HG03558 (cell line): ENCODE data around the gene NAP1L1.

Experiments
- ATAC-seq: cut with Tn5 transposase; IDR thresholded peaks from one replicate; pipeline ENCODE4 v1.9.1; 2021; ENCODE audit warnings: moderate number of reproducible peaks; ENCODE audit not compliant: unreplicated experiment; ENCODE audit errors: extremely low read depth

Gene NAP1L1

GRCh38 chr12:76042147-76042546, 42.3 kb downstream of the NAP1L1 start:
- ATAC-seq: no peak

- no peak for ATAC-seq
These were observed 43.1 kb downstream of the NAP1L1 start for GRCh38 chr12:76041406-76041805.

GRCh38 chr12:76040461-76040860, 44.0 kb downstream of the NAP1L1 start:
- ATAC-seq: no peak

GRCh38 chr12:76038176-76038575, 46.3 kb downstream of the NAP1L1 start:
- no peak for ATAC-seq

GRCh38 chr12:76037130-76038103, 47.1 kb downstream of the NAP1L1 start:
- ATAC-seq: peak; percentile 46

GRCh38 chr12:76035045-76035444, 49.4 kb downstream of the NAP1L1 start:
- no peak for ATAC-seq

GRCh38 chr12:76033081-76034011, 51.1 kb downstream of the NAP1L1 start:
- ATAC-seq: no peak

- ATAC-seq: peak; percentile 2
These were observed 52.2 kb downstream of the NAP1L1 start for GRCh38 chr12:76032043-76032981.

GRCh38 chr12:76031414-76032042, 53.0 kb downstream of the NAP1L1 start, which contains the start of gene PHLDA1:
Gene PHLDA1, minus strand, starts transcription at chr12:76031776.
- peak; percentile 70 for ATAC-seq

GRCh38 chr12:76031081-76031413, 53.4 kb downstream of the NAP1L1 start:
- peak; percentile 8 for ATAC-seq

GRCh38 chr12:76030341-76031080, 54.0 kb downstream of the NAP1L1 start:
- no peak for ATAC-seq

GRCh38 chr12:76029982-76030340, 54.5 kb downstream of the NAP1L1 start:
- no peak for ATAC-seq

GRCh38 chr12:76028571-76029277, 55.8 kb downstream of the NAP1L1 start:
- no peak for ATAC-seq

GRCh38 chr12:76026643-76027063, 57.8 kb downstream of the NAP1L1 start:
- ATAC-seq: no peak

- ATAC-seq: no peak
These were observed 58.6 kb downstream of the NAP1L1 start for GRCh38 chr12:76025601-76026575.

- ATAC-seq: no peak
These were observed 59.4 kb downstream of the NAP1L1 start for GRCh38 chr12:76024942-76025600.
